GM19025 (cell line): ENCODE data around the gene PLA2G4D.
"Not testable (repeated sequence)": the region's sequence is repeated elsewhere in the genome, so short reads cannot be mapped to it uniquely, and the experiment has no call there.

Source experiments
- ATAC-seq: cut with Tn5 transposase; IDR thresholded peaks from one replicate; pipeline ENCODE4 v1.9.1; 2021; ENCODE audit warnings: mild to moderate bottlenecking, low read depth, moderate library complexity; ENCODE audit not compliant: unreplicated experiment

Gene PLA2G4D

DNA sequence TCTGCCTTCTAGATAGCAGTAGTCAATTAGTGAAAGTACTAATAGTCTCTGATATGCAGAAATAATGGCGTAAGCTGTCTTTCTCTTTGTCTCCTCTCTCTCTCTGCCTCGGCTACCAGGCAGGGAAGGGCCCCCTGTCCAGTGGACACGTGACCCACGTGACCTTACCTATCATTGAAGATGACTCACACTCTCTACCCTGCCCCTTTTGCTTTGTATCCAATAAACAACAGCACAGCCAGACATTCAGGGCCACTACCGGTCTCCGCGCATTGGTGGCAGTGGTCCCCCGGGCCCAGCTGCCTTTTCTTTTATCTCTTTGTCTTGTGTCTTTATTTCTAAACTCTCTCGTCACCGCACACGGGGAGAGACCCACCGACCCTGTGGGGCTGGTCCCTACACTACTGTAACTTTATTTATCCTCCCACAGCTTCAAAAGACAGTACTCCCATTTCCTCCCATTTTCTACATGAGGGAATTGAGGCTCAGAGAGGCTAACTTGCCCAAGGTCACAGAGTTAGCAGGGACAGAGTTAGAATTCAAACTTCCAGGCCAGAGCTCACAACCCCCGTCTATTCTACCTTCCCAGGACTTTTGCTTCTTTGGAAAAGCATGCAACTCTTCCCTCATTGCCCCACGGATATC lies 2.5 kb downstream of the PLA2G4D start:
- ATAC-seq = not testable (repeated sequence)

DNA sequence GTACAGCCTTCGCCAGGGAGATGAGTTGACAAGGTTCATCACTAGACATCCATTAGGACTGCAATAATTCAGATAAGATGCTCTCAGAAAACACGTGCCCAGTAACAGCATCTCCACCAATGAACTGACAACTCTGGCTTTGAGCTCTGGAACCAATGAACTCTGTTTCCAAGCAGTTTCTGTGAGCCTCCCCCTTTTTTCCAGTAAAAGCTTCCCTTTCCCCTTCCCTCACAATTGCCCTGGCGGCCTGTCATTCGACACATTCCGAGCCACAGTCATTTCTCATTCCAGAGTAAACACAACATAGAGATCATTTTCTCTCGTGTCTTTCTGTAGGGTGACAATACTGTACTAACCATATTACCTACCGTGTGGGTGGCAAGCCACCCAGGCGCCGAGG lies 3.6 kb downstream of the PLA2G4D start:
- no peak for ATAC-seq

DNA sequence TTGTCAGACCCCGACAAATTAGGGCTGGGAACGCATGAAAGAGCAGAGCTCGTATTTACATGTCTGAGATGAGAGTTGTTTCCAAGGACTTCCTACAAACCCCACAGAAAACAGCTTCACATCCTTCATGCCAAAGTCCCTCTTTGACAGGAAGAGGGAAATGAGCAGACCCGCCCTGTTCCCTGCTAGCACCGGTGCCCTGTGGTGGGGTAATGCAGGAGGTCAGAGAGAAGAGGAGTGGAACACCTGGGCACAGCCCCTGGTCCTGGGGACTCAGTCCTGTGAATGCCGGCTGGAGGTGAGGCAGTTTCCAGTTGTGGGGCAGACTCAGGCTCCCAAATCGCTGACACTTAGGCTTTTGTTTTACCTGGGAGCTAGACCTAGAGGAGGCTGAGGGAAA lies 4.0 kb downstream of the PLA2G4D start:
- ATAC-seq = no peak

DNA sequence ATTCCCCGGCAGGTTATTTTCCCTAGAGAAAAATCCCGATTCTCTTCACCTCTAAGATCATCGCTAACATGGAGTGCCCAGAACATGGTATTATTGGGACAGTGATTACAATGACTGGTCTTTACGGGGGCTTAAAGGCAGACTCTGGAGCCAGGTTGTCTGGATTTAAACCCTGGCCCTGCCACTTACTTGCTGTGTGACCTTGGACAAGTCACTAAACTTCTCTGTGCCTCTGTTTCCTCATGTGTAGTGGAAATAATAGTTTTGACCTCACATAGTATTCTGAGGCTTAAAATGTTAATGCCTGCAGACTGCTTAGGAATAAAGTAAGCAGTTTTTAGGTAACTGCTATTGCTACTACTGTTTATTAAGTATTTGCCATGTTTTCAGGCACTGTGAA lies 4.4 kb downstream of the PLA2G4D start:
- ATAC-seq = no peak

DNA sequence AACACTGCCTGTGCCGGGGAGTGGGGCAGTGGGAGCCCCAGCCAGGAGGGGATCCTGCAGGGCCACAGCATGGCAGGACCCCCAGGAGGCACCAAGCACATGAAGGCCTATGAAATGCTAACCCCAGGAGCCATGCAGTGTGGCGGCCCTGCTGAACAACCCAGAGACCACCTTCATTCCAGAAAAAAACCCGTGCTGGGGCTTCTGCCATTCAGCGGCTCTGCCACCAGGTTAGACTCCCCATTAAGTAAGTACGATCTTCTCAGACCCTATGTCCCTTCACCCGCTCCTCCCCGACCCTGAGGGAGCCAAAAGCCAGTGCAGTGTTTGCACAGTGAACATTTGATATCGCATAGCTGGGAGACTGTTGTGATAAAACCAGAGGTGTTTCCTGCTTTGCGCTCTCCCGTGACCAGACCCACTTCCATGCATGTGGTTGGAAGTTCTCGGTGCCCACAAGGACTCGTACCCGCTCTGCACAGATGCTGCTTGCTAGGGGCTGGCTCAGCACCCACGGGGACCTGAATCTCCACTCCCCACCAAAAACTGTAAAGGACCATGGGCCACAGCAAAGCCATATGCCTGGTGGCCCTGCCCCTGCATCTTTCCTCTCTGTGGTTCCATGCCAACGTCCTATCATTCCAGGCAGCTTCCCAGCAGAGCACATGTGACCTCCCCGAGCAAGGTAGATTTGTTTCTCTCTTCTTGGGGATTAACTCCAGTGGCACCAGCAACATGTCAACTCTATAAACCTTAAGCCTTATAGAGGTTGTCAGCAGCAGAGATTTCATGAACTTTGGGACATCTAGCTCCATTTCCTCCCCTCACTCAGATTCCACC lies 5.3 kb downstream of the PLA2G4D start:
- ATAC-seq = no peak

- no peak for ATAC-seq
Observed at GRCh38 chr15:42087926-42088800, 6.2 kb downstream of the PLA2G4D start.

- no peak for ATAC-seq
Observed at GRCh38 chr15:42087460-42087859, 6.9 kb downstream of the PLA2G4D start.

GRCh38 chr15:42085721-42086120 lies 8.6 kb downstream of the PLA2G4D start:
- ATAC-seq = no peak

GRCh38 chr15:42085236-42085605 lies 9.1 kb downstream of the PLA2G4D start:
- ATAC-seq = no peak

- no peak for ATAC-seq
Observed at GRCh38 chr15:42084465-42085235, 9.7 kb downstream of the PLA2G4D start.

DNA sequence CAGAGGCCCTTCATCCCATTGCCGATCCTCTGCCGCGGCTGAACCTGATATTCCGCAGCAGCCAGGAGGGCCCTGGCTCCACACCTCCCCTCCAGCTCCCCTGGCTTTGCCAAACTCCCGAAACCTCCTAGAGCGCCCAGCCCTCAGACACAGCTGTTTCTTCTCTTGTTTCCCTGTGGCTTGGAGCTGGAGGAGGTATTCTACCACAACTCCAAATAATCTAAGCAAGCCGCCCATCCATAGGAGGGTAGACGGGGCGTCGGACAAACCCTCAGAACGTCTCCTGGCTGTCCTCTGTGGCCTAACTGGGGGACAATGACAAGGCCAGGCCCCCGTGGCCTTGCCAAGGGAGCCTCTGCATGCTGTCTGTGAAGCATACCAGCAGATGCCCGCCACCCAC lies 10.4 kb downstream of the PLA2G4D start:
- no peak for ATAC-seq

DNA sequence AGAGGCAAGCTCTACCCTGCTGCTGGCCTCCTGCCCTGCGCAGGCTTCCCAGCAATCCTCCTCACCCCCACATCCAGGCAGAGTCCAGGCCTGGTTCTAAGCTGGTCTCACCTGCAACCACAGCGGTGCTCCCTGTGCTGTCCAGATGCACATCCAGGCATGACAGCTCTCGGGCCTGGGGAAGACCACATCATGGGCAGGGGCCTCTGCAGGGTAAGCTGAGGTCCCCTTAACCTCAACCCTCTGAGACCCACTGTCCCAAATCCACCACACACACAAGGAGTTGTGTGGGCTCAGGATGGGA lies 10.8 kb downstream of the PLA2G4D start:
- no peak for ATAC-seq

- ATAC-seq = no peak
Observed at GRCh38 chr15:42082823-42083604, 11.3 kb downstream of the PLA2G4D start.

DNA sequence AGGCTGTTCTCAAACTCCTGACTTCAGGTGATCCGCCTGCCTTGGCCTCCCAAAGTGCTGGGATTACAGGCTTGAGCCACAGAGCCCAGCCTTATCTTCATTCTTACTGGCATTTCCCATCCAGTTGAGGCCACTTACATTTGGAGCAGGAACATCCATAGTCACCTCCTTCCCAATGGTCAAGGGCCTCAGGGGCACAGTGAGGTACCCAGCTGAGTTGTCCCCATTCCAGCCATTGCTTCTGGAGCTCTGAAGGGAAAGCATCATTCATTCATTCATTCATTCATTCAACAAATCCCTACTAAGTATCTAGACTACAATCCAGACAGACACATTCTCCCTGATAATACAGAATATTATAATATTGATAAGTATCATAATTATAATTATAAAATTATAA lies 12.2 kb downstream of the PLA2G4D start:
- ATAC-seq = no peak

GRCh38 chr15:42080919-42081830 lies 13.2 kb downstream of the PLA2G4D start:
- ATAC-seq = no peak

- ATAC-seq = no peak
Observed at GRCh38 chr15:42080186-42080918, 14.0 kb downstream of the PLA2G4D start.

DNA sequence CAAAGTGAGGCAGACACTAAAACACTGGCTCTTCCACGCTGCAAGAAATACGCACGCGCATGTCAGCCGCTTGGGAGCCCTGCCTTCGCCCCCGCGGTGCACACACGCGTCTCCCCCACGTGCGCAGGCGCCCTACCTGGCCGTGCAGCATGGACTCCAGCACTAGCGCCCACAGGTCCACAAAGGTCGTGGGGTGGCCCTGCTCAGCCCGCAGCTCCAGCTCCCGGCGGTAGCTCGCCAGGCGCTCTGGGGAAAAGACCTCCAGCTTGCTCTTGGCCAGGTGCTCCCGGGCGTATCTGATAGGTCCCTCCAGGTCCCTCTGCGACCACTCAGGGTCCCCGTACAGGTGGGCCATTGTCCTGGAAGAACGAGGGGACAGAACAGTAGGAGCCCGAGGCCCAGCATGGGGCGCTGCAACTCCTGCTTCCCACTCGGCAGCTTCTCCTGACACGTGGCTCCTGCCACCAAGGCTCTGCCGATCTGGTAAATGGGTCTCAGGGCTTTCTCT lies 14.9 kb downstream of the PLA2G4D start:
- ATAC-seq = no peak

DNA sequence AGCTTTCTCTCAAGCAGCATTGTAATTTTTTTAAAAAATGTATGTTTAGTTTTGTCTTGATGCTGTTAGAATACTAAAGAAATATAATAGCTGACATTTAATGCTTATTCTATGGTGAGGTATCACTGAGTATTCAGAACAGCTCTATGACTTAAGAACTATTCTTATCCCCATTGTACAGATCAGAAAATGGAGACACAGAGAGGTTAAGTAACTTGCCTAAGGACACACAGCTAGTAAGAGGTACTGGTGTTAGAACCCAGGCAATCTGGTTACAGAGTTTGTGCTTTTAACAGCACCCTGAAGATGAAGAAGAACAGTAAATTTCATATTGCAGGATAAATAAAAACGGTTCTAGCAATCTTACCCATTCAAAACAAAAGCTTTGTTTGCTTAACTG lies 15.5 kb downstream of the PLA2G4D start:
- ATAC-seq = no peak
